Cardiac fibroblast (primary cell): ENCODE results near the gene SMARCC1.

Experiments
- DNase-seq, 2 donors: peaks; one replicate each; pipeline versions ENCODE4 v3.0.0 to v3.0.0-alpha.2; 2010; ENCODE audit warnings: low read depth in 2 of 2
- H3K4me3 ChIP-seq, 2 donors: replicated peaks in 1 of 2; 1 replicate in 1 of 2; 2 replicates in 1 of 2; pipeline ENCODE4 v1.5.1; 2011; ENCODE audit warnings: low read depth in 2 of 2, low read length in 2 of 2, mild to moderate bottlenecking in 2 of 2, moderate library complexity in 1 of 2
- TF ChIP-seq, protein P1 (sequence below): IDR thresholded peaks from one replicate; pipeline ENCODE4 v1.5.1; 2011; ENCODE audit warnings: low read depth, mild to moderate bottlenecking, low read length, inconsistent platforms

Gene SMARCC1

DNA sequence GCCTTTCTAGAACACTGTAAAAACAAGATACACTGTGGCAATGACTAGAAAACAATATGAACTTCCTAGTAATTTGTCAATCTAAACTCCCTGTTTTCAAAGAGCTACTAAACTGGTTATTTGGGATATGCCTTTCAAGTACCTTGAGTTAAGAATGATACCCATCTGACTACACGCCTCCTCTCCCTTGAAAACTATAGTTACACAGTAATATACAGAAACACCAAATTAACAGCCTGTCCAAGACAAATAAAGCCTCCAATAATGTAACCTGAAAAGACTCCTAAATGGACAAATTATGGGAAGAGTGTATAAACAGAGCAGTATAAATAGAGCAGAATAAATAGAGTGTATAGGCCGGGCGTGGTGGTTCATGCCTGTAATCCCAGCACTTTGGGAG is 70.1 kb downstream of the SMARCC1 start:
- no peak for DNase-seq
- TF ChIP-seq, protein P1, sequence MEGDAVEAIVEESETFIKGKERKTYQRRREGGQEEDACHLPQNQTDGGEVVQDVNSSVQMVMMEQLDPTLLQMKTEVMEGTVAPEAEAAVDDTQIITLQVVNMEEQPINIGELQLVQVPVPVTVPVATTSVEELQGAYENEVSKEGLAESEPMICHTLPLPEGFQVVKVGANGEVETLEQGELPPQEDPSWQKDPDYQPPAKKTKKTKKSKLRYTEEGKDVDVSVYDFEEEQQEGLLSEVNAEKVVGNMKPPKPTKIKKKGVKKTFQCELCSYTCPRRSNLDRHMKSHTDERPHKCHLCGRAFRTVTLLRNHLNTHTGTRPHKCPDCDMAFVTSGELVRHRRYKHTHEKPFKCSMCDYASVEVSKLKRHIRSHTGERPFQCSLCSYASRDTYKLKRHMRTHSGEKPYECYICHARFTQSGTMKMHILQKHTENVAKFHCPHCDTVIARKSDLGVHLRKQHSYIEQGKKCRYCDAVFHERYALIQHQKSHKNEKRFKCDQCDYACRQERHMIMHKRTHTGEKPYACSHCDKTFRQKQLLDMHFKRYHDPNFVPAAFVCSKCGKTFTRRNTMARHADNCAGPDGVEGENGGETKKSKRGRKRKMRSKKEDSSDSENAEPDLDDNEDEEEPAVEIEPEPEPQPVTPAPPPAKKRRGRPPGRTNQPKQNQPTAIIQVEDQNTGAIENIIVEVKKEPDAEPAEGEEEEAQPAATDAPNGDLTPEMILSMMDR: no peak
- no peak overlapping the region for H3K4me3 ChIP-seq

DNA sequence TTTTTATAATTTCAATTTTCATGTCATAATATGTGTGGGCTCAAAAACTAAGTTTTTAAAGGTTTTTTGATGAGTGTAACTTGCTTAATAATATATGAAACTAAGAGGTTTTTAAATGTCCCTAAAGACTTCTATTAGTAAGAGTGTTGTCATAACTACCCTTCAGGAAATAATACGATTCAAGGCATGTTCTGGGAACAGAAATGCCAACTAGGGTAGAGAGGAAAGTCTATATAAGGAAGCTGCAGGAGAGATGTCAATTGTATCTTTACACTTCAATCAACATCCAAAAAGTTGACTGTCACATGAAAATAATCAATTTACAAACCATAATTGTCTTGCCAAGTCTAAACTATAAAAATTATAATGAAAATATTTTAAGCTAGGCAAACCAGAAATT is 76.3 kb downstream of the SMARCC1 start:
- H3K4me3 ChIP-seq: no peak overlapping the region
- TF ChIP-seq, protein P1: no peak
- DNase-seq: peak in 1 of 2 donors; percentile 31

DNA sequence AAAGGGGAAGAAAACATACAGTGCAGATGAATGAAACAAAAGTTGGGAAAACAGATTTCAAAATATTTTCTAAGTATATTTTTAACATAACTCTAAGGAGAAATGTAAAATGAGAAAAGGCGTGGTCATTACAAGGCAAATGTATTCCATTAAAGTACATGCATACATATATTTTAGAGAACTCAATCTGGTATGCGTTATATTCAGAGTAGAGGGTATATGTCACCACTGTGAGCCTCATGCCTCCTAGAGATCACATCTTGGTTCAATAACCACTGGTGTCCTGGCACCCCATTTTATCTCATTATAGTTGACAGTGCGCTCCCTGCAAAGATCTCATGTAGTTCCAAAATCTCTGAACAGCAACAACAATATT is 77.5 kb downstream of the SMARCC1 start:
- H3K4me3 ChIP-seq: no peak overlapping the region
- no peak for DNase-seq
- TF ChIP-seq, protein P1: no peak

DNA sequence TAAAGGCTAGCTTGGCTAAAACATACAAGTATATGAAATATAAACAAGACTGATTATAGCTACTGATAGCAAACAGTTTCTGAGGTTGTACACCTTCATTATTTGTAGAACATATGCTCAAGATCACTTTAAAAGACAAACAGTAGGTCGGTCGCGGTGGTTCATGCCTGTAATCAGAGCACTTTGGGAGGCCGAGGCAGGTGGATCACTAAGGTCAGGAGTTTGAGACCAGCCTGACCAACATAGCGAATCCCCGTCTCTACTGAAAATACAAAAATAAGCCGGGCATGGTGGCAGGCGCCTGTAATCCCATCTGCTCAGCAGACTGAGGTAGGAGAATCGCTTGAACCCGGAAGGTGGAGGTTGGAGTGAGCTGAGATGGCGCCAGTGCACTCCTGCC is 80.3 kb downstream of the SMARCC1 start:
- no peak overlapping the region for H3K4me3 ChIP-seq
- TF ChIP-seq, protein P1: no peak
- no peak for DNase-seq

DNA sequence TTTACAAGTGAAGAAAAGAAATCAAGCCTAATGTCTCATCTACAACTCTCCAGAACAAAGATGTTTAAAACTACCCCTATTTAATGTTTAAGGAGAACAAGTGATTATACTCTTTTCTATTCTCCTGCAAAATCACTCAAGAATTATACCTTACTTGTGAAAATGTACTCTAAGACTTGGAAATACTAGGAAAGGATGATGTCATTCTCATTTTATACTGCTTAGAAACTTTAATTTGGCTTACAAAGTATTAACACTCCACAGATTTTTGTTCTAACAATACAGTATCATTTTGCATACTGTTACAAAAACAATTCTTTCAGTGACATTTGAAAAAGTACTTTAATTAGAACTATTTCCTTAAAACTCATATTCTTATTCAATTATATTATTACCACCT is 89.5 kb downstream of the SMARCC1 start:
- no peak overlapping the region for H3K4me3 ChIP-seq
- TF ChIP-seq, protein P1: no peak
- no peak for DNase-seq

DNA sequence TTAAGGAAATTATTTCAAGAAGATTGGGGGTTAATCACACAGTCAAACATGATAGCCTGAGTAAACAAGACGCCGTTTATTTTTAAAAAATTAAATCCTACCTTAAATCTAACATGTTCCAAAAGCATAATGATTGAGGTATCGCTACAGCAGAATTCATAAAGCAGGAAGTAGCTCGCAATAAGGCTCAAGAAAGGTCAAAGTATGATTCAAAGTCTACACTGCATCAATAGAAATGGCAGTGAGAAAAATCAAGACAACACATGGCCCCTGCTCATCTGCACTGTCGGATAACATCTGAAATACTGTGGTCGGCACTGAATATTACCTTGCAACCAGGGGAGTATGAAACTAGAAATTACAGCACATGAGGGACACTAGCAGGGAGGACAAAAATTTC is 93.2 kb downstream of the SMARCC1 start:
- H3K4me3 ChIP-seq: no peak overlapping the region
- no peak for DNase-seq
- TF ChIP-seq, protein P1: no peak

DNA sequence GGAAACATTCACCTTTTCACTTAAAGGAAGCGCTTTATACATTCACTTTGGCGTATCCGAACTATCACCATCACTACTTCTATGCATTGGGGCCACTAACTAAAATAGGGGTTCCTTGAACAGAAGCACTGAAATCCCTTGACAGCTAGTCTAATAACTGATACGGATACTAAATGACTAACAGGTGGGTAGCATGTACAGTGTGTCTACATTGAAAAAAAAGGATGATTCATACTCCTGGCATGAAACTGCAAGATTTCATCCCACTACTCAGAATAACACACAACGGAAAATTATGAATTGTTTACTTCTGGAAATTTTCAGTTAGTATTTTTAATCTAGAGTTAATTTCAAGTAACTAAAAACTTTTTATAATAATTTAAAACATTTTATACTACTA is 96.7 kb downstream of the SMARCC1 start:
- TF ChIP-seq, protein P1: no peak
- H3K4me3 ChIP-seq: no peak overlapping the region
- DNase-seq: peak in 1 of 2 donors; percentile 18
